ENCODE results near the gene RNF157.

DNA sequence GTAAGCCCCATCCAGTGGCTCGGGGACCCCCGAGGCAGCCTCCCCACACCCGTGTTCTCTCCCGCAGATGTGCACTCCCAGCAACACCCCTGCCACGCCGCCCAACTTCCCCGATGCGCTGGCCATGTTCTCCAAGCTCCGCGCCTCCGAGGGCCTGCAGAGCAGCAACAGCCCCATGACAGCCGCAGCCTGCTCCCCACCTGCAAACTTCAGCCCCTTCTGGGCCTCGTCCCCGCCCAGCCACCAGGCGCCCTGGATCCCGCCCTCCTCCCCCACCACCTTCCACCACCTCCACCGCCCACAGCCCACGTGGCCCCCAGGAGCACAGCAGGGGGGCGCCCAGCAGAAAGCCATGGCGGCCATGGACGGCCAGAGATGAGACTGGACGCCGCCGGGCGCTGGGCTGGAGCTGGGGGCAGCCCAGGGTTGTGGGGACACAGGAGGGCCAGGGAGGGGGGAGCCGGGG, 29.9 kb upstream of the RNF157 start:
- no peak for TF ChIP-seq CEBPB (IDR thresholded peaks at IDR 0.05; ENCODE audit: borderline replicate concordance in 1 of 2, low read depth in 2 of 2, low read length in 2 of 2)
- TF ChIP-seq, protein P1, sequence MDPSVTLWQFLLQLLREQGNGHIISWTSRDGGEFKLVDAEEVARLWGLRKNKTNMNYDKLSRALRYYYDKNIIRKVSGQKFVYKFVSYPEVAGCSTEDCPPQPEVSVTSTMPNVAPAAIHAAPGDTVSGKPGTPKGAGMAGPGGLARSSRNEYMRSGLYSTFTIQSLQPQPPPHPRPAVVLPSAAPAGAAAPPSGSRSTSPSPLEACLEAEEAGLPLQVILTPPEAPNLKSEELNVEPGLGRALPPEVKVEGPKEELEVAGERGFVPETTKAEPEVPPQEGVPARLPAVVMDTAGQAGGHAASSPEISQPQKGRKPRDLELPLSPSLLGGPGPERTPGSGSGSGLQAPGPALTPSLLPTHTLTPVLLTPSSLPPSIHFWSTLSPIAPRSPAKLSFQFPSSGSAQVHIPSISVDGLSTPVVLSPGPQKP (IDR thresholded peaks at IDR 0.05; ENCODE audit: low read depth, low read length): no peak
- TF ChIP-seq ZNF24 (IDR thresholded peaks at IDR 0.05): no peak
- no peak for TF ChIP-seq NBN (IDR thresholded peaks at IDR 0.05)
- no peak for TF ChIP-seq SREBF1 (IDR thresholded peaks at IDR 0.05; ENCODE audit: low read length)
- TF ChIP-seq, protein P2, sequence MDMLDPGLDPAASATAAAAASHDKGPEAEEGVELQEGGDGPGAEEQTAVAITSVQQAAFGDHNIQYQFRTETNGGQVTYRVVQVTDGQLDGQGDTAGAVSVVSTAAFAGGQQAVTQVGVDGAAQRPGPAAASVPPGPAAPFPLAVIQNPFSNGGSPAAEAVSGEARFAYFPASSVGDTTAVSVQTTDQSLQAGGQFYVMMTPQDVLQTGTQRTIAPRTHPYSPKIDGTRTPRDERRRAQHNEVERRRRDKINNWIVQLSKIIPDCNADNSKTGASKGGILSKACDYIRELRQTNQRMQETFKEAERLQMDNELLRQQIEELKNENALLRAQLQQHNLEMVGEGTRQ (IDR thresholded peaks at IDR 0.05; ENCODE audit: borderline replicate concordance, low read depth, low read length): peak; percentile 6; the same call in 1 of the 2 replicates
- no peak for TF ChIP-seq STAT3 (IDR thresholded peaks at IDR 0.05; ENCODE audit: low read depth, low read length)

Measured in GM12878 (cell line).